ENCODE data around the gene CSNK2B. TPM values are rescaled to one million over a fixed set of nuclear protein-coding genes. Genes with fewer than 3 reads are reported as not detected.

CSNK2B gene
- total and polyA plus RNA-seq, 7 donors, result 188 to 232 (median 206) TPM

- DNase-seq, result peak; percentile 88
- TF ChIP-seq POLR2AphosphoS5 (IDR thresholded peaks at IDR 0.05) (peak in 2 of 4 donors; percentile 11 to 46), POLR2A (IDR thresholded peaks at IDR 0.05) (no peak), EP300 (IDR thresholded peaks at IDR 0.05) (no peak)
- TF ChIP-seq, protein P1, sequence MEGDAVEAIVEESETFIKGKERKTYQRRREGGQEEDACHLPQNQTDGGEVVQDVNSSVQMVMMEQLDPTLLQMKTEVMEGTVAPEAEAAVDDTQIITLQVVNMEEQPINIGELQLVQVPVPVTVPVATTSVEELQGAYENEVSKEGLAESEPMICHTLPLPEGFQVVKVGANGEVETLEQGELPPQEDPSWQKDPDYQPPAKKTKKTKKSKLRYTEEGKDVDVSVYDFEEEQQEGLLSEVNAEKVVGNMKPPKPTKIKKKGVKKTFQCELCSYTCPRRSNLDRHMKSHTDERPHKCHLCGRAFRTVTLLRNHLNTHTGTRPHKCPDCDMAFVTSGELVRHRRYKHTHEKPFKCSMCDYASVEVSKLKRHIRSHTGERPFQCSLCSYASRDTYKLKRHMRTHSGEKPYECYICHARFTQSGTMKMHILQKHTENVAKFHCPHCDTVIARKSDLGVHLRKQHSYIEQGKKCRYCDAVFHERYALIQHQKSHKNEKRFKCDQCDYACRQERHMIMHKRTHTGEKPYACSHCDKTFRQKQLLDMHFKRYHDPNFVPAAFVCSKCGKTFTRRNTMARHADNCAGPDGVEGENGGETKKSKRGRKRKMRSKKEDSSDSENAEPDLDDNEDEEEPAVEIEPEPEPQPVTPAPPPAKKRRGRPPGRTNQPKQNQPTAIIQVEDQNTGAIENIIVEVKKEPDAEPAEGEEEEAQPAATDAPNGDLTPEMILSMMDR (IDR thresholded peaks at IDR 0.05), result no peak
- peak overlapping the region; percentile 95 to 98 (median 98) for H3K27ac ChIP-seq
- peaks cover 0 to 68% (median 56%) of the 10 kb centered on the region in 4 donors for H3K4me1 ChIP-seq
- 27 to 28% methylated on average over 17 of the region's 17 CpGs for WGBS, 2 donors
- no peaks in the 10 kb centered on the region for H3K9me3 ChIP-seq
- H3K36me3 ChIP-seq, result peaks cover 22 to 33% (median 28%) of the 10 kb centered on the region in 4 donors
- intact Hi-C loops (cut with DNase I), result loop anchor here (10.0 kb wide), 1 partner anchor 1611 kb away; the partner anchor contains the start of genes B3GALT4, RPS18 and VPS52
- H3K27me3 ChIP-seq, result no peaks in the 10 kb centered on the region
- H3K4me3 ChIP-seq, result peak overlapping the region; percentile 81 to 96 (median 88)
Measured at GRCh38 chr6:31663961-31664789, 1.7 kb upstream of the CSNK2B start.

- DNase-seq, result peak; percentile 97
- Histone ChIP-seq H3K36me3 (peaks cover 30 to 41% (median 35%) of the 10 kb centered on the region in 4 donors), H3K4me3 (peak within 1 kb of the TSS; percentile 81 to 96 (median 88)), H3K27ac (peak within 1 kb of the TSS; percentile 95 to 98 (median 98)), H3K27me3 (no peaks in the 10 kb centered on the region), H3K9me3 (no peaks in the 10 kb centered on the region), H3K4me1 (peaks cover 0 to 63% (median 48%) of the 10 kb centered on the region in 4 donors)
- TF ChIP-seq POLR2AphosphoS5 (IDR thresholded peaks at IDR 0.05), result peak; percentile 55 to 88 (median 66)
- TF ChIP-seq, protein P1 (IDR thresholded peaks at IDR 0.05), result no peak
- peak; percentile 35 to 39 for TF ChIP-seq POLR2A (IDR thresholded peaks at IDR 0.05)
- no peak for TF ChIP-seq EP300 (IDR thresholded peaks at IDR 0.05)
- intact Hi-C loops (cut with DNase I), result loop anchor here (1.0 to 10.0 kb wide), 3 partner anchors 162 to 1610 kb away; partner anchors contain the start of genes AGPAT1, B3GALT4, HSPA1B and RNF5
- WGBS, 2 donors, result 0 to 1% methylated on average over 39 of the region's 39 CpGs
Measured at GRCh38 chr6:31664790-31665500, 935 bp upstream of the CSNK2B start, which contains the start of gene GPANK1. TSS of gene GPANK1 (minus strand) at chr6:31664997. CDS start at chr6:31664478, 519 bp downstream.

DNA sequence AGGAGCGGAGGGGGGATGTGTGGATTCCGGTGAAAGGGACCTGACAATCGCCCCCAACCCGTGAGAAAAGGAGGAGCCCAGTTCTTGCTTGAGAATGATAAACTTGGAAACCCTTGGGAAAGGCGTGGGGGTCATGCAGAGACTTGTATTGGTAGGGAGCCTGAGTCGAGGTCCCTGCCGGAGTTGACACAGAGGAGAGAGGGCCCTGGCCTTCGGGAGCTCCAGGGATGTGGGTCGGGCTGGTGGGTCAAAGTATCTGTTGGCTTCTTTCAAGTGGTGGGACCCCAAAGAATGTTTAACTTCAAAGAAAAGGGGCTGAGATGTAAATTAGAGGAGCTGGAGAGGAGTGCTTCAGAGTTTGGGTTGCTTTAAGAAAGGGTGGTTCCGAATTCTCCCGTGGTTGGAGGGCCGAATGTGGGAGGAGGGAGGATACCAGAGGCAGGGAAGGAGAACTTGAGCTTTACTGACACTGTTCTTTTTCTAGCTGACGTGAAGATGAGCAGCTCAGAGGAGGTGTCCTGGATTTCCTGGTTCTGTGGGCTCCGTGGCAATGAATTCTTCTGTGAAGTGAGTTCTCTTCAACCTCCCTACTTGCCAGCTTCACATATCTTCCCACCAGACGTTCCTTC is 571 bp downstream of the CSNK2B start:
- no peaks in the 10 kb centered on the region for H3K9me3 ChIP-seq
- DNase-seq, result no peak
- intact Hi-C loops (cut with DNase I), result loop anchor here (5.0 to 10.0 kb wide), 2 partner anchors 511 to 1608 kb away; partner anchors contain the start of genes AGPAT1, B3GALT4, RNF5 and RPS18
- peak overlapping the region; percentile 95 to 98 (median 98) for H3K27ac ChIP-seq
- H3K36me3 ChIP-seq, result peaks cover 44 to 56% (median 50%) of the 10 kb centered on the region in 4 donors
- WGBS, 2 donors, result 2 to 4% methylated on average over 15 of the region's 15 CpGs
- no peaks in the 10 kb centered on the region for H3K27me3 ChIP-seq
- H3K4me1 ChIP-seq, result peaks cover 0 to 53% (median 40%) of the 10 kb centered on the region in 4 donors
- TF ChIP-seq POLR2AphosphoS5 (IDR thresholded peaks at IDR 0.05), result no peak
- H3K4me3 ChIP-seq, result peak overlapping the region; percentile 81 to 96 (median 88)

GRCh38 chr6:31669676-31670075 is 3.8 kb downstream of the CSNK2B start, which contains the start of gene LY6G5B:
TSS of gene LY6G5B (plus strand) at chr6:31669976. CDS start at chr6:31670951, 975 bp downstream.
- intact Hi-C loops (cut with DNase I), result loop anchor here (5.0 to 10.0 kb wide), 2 partner anchors 508 to 1605 kb away; partner anchors contain the start of genes AGPAT1, B3GALT4, RNF5 and RPS18
- Histone ChIP-seq H3K4me3 (no peak within 1 kb of the TSS), H3K9me3 (no peaks in the 10 kb centered on the region), H3K36me3 (peaks cover 38 to 67% (median 59%) of the 10 kb centered on the region in 4 donors), H3K27ac (no peak within 1 kb of the TSS), H3K4me1 (peaks cover 0 to 27% (median 15%) of the 10 kb centered on the region in 4 donors), H3K27me3 (no peaks in the 10 kb centered on the region)
- no peak for DNase-seq
- 80 to 92% methylated on average over 8 of the region's 8 CpGs for WGBS, 2 donors
- TF ChIP-seq POLR2AphosphoS5 (IDR thresholded peaks at IDR 0.05) (no peak), POLR2A (IDR thresholded peaks at IDR 0.05) (no peak), EP300 (IDR thresholded peaks at IDR 0.05) (no peak)
- TF ChIP-seq, protein P1 (IDR thresholded peaks at IDR 0.05), result no peak
